ENCODE results near the gene WSB2.

Gene WSB2

GRCh38 chr12:118061011-118061872, at the start of gene WSB2:
Gene WSB2, minus strand, starts transcription at chr12:118061179. Its CDS starts 131 bp downstream, at chr12:118061048.
- no peak for DNase-seq (ENCODE audit: low read depth, low spot score)
- peak within 1 kb of the TSS; percentile 82 for H3K4me3 ChIP-seq (ENCODE audit: low read depth, low read length)
- CTCF ChIA-PET, result interaction anchor here (1.1 to 2.3 kb wide), 3 partner anchors 9 to 60 kb away, joined by 3 to 7 read pairs (median 3); no protein-coding TSS in a partner anchor
- POLR2A ChIA-PET, result no interaction called here
- no peak for TF ChIP-seq CTCF (IDR thresholded peaks at IDR 0.05; ENCODE audit: insufficient read depth, low read length, missing control alignments)

- DNase-seq (ENCODE audit: low read depth, low spot score), result no peak
- no peak overlapping the region for H3K4me3 ChIP-seq (ENCODE audit: low read depth, low read length)
- ChIA-PET POLR2A (no interaction called here), CTCF (interaction anchor here (1.4 to 2.2 kb wide), 2 partner anchors 11 to 12 kb away, joined by 5 to 8 read pairs; no protein-coding TSS in a partner anchor)
- no peak for TF ChIP-seq CTCF (IDR thresholded peaks at IDR 0.05; ENCODE audit: insufficient read depth, low read length, missing control alignments)
Observed at GRCh38 chr12:118109088-118109487, 48.1 kb upstream of the WSB2 start.

GRCh38 chr12:118107694-118108093, 46.7 kb upstream of the WSB2 start:
- H3K4me3 ChIP-seq (ENCODE audit: low read depth, low read length), result no peak overlapping the region
- CTCF ChIA-PET, result interaction anchor here (0.9 to 1.6 kb wide), 3 partner anchors 13 to 270 kb away, joined by 3 to 8 read pairs (median 3); no protein-coding TSS in a partner anchor
- TF ChIP-seq CTCF (IDR thresholded peaks at IDR 0.05; ENCODE audit: insufficient read depth, low read length, missing control alignments), result no peak
- DNase-seq (ENCODE audit: low read depth, low spot score), result no peak
- POLR2A ChIA-PET, result no interaction called here

- no peak overlapping the region for H3K4me3 ChIP-seq (ENCODE audit: low read depth, low read length)
- ChIA-PET POLR2A (interaction anchor here (0.6 kb wide), 1 partner anchor 81 kb away, joined by 4 read pairs; no protein-coding TSS in a partner anchor), CTCF (interaction anchor here (0.9 to 1.6 kb wide), 2 partner anchors 14 to 232 kb away, joined by 3 to 8 read pairs; no protein-coding TSS in a partner anchor)
- TF ChIP-seq CTCF (IDR thresholded peaks at IDR 0.05; ENCODE audit: insufficient read depth, low read length, missing control alignments), result no peak
- DNase-seq (ENCODE audit: low read depth, low spot score), result no peak
Observed at GRCh38 chr12:118107011-118107410, 46.0 kb upstream of the WSB2 start.

- TF ChIP-seq CTCF (IDR thresholded peaks at IDR 0.05; ENCODE audit: insufficient read depth, low read length, missing control alignments), result no peak
- POLR2A ChIA-PET, result interaction anchor here (1.4 kb wide), 1 partner anchor 32 kb away, joined by 6 read pairs; the partner anchor contains the start of gene PEBP1
Observed at GRCh38 chr12:118103601-118104382, 42.8 kb upstream of the WSB2 start, which contains the start of gene VSIG10. Gene VSIG10, minus strand, starts transcription at chr12:118104011. Its CDS starts 340 bp downstream, at chr12:118103671.

More at GRCh38 chr12:118103601-118104382, 42.8 kb upstream of the WSB2 start, which contains the start of gene VSIG10:
- CTCF ChIA-PET, result interaction anchor here (1.3 to 1.5 kb wide), 2 partner anchors 17 to 59 kb away, joined by 4 to 5 read pairs; no protein-coding TSS in a partner anchor
- H3K4me3 ChIP-seq (ENCODE audit: low read depth, low read length), result peak within 1 kb of the TSS; percentile 75
- DNase-seq (ENCODE audit: low read depth, low spot score), result no peak
